Thoracic aorta (tissue), 2 donors: Measurements from ENCODE around the gene TEDC2. TPM values are rescaled to one million over a fixed set of nuclear protein-coding genes. Genes with fewer than 3 reads are reported as not detected.

ENCODE experiments used
- ATAC-seq: fragments of 150-250 bp; one replicate; pipeline ENCODE4 v1.8.0; 2017; ENCODE audit warnings: low read depth; ENCODE audit not compliant: insufficient number of reproducible peaks, low FRiP score
- DNase-seq: peaks from one replicate; pipeline ENCODE4 v3.0.0-alpha.2; 2020; ENCODE audit warnings: low spot score
- H3K27ac ChIP-seq, 2 donors: fragments of 200-600 bp; sonication (generic); 1 replicate in 1 of 2; 2 replicates in 1 of 2; pipeline ENCODE4 v1.5.1; 2016; ENCODE audit warnings: mild to moderate bottlenecking in 2 of 2, moderate library complexity in 2 of 2
- H3K27me3 ChIP-seq: fragments of 200-600 bp; sonication (generic); replicated peaks from 2 replicates; pipeline ENCODE4 v1.6.0; 2016; ENCODE audit warnings: mild to moderate bottlenecking; ENCODE audit not compliant: insufficient read depth
- H3K36me3 ChIP-seq: fragments of 200-600 bp; sonication (generic); one replicate; pipeline ENCODE4 v1.5.1; 2016
- H3K4me1 ChIP-seq, 2 donors: fragments of 200-600 bp; sonication (generic); 1 replicate in 1 of 2; 2 replicates in 1 of 2; pipeline versions ENCODE4 v1.5.1 to v1.6.0; 2016; ENCODE audit warnings: low read depth in 2 of 2, mild to moderate bottlenecking in 1 of 2; ENCODE audit not compliant: control insufficient read depth in 1 of 2
- H3K4me3 ChIP-seq: fragments of 200-600 bp; sonication (generic); 2 replicates; pipeline ENCODE4 v1.5.1; 2016; ENCODE audit warnings: mild to moderate bottlenecking
- H3K9me3 ChIP-seq: fragments of 200-600 bp; sonication (generic); 2 replicates; pipeline ENCODE4 v1.5.1; 2016
- total RNA-seq, 2 donors: library from RNA; depleted of rRNA; stranded (reverse); fragments of >200 nt; gene quantifications; one replicate each; pipeline versions ENCODE4 v1.1.0 to v1.2.3, GENCODE V29; 2016
- TF ChIP-seq, protein P1 (sequence below): fragments of 200-600 bp; sonication (generic); IDR thresholded peaks from one replicate; pipeline ENCODE4 v1.5.1; 2019; ENCODE audit warnings: antibody characterized with exemption

Gene TEDC2
- total RNA-seq, 2 donors from 2014 or later = 0.27 TPM; not detected in 1

DNA sequence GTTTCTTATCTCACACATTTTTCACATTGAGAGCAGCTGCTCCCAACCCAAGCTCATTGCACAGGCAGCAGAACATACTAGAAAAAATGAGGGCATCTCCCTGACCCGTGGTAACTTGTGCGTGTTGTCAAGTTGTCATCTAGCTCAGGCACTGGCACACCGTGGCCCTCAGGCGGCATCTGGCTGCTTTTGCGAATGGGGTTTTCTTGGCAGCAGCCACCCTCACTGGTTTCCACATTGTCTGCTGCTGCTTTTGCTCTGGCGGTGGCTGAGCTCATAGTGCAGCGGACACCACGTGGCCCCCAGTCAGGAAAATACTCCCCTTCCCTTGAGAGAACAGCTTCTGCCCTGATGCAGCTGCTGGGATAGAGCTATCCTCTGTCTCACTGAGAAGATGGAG, 9.4 kb upstream of the TEDC2 start:
- DNase-seq (no peak), ATAC-seq (no peak)
- no peaks in the 10 kb centered on the region for H3K9me3 ChIP-seq
- H3K4me1 ChIP-seq = no peaks in the 10 kb centered on the region
- TF ChIP-seq, protein P1, sequence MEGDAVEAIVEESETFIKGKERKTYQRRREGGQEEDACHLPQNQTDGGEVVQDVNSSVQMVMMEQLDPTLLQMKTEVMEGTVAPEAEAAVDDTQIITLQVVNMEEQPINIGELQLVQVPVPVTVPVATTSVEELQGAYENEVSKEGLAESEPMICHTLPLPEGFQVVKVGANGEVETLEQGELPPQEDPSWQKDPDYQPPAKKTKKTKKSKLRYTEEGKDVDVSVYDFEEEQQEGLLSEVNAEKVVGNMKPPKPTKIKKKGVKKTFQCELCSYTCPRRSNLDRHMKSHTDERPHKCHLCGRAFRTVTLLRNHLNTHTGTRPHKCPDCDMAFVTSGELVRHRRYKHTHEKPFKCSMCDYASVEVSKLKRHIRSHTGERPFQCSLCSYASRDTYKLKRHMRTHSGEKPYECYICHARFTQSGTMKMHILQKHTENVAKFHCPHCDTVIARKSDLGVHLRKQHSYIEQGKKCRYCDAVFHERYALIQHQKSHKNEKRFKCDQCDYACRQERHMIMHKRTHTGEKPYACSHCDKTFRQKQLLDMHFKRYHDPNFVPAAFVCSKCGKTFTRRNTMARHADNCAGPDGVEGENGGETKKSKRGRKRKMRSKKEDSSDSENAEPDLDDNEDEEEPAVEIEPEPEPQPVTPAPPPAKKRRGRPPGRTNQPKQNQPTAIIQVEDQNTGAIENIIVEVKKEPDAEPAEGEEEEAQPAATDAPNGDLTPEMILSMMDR = no peak
- no peak overlapping the region for H3K27ac ChIP-seq
- H3K27me3 ChIP-seq = no peaks in the 10 kb centered on the region
- H3K4me3 ChIP-seq = no peak overlapping the region
- H3K36me3 ChIP-seq = no peaks in the 10 kb centered on the region

DNA sequence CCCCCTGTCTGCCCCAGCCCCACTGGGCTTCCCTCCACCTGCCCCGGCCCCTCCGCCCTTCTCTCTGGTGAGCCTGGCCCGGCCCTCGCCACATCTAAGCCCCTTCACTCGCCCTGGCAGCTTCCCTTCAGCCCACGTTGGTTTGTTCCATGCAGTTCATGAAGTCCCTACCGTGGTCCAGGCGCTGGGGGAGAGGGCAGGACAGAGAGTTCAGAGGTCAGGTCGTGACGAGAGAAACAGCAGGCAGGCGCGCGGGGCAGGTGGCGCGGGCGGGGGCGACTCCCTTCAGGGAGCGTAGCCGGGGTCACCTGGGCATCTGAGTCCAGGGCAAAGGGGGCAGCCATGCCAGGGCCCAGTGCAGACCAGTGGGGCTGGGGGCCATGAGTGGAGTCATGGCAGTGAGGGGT, 8.9 kb upstream of the TEDC2 start:
- TF ChIP-seq, protein P1 = no peak
- Histone ChIP-seq H3K4me3 (no peak overlapping the region), H3K27me3 (no peaks in the 10 kb centered on the region), H3K36me3 (no peaks in the 10 kb centered on the region), H3K27ac (no peak overlapping the region), H3K9me3 (no peaks in the 10 kb centered on the region), H3K4me1 (no peaks in the 10 kb centered on the region)
- ATAC-seq = no peak
- DNase-seq = no peak

DNA sequence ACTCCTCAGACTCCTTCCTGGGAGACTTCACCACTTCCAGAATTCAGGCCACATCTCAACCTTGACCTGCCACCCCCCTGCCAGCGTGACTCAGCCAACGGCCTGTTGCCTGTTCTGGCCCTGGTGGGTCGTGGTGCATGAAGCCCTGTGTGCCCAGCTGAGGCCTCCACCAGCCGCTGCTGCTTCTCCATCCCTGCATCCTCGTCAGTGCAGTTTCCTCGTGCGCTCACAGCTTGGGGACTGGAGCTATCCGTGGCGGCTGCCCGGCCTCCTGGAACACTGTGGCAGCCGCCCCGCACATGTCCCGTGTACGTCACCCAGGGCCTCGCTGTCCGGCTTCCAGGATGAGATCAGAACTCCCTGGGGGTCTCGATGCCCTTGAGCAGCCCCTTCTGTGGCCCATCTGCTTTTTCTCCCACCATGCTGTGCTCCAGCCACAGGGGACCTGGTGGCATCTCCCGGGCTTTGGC, 8.0 kb upstream of the TEDC2 start:
- Histone ChIP-seq H3K9me3 (no peaks in the 10 kb centered on the region), H3K36me3 (no peaks in the 10 kb centered on the region), H3K27ac (no peak overlapping the region), H3K4me1 (no peaks in the 10 kb centered on the region), H3K4me3 (no peak overlapping the region), H3K27me3 (no peaks in the 10 kb centered on the region)
- ATAC-seq = no peak
- no peak for DNase-seq
- TF ChIP-seq, protein P1 = no peak

DNA sequence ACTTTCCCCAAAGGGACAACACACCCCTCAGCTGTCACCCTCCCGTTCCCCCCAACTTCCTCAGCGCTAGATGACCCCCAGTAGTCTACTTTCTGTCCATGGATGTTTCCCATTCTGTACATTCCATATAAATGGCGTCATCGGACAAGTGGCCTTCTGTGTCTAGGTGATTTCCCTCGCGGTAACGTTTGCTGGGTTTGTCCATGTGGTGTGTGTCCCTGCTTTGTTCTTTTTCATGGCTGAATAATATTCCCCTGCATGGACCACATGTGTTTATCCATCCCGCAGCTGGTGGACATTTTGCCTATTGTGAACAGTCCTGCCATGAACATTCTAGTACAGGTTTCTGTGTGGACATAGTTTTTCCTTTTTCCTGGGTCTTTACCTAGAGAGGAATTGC, 7.3 kb upstream of the TEDC2 start:
- TF ChIP-seq, protein P1 = no peak
- H3K36me3 ChIP-seq = no peaks in the 10 kb centered on the region

DNA sequence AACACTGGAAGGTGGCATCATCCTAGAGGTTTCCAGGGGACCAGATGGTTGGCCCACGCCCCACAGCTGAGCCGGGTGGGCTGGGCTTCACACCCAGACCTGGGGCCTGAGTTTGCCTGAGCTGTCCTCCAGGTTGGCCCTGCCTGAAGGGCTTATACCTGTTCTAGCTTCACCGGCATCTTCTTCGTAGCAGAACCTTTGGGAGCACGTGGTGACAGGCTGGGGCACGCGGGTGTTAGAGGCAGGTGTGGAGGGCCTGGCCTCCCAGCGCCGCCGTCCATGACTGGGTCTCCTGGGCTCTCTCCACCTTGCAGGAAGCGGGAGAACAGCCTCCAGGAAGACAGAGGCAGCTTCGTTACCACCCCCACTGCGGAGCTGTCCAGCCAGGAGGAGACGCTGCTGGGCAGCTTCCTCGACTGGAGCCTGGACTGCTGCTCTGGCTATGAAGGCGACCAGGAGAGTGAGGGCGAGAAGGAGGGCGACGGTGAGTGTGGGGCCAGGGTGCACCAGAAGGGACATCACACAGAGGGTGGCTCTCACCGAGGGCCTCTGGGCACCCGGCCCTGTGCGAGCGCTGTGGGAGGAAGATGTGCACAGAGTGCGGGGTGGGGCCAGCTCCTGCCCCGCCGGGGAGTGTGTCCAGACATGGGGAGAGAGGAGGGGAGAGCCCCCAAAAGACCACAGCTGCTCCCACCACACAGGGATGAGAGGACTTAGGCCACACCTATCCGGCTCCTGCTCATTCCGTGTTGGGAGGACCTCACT, 4.6 kb upstream of the TEDC2 start:
- TF ChIP-seq, protein P1 = no peak
- H3K36me3 ChIP-seq = no peaks in the 10 kb centered on the region
- no peaks in the 10 kb centered on the region for H3K27me3 ChIP-seq
- H3K9me3 ChIP-seq = no peaks in the 10 kb centered on the region
- peaks cover 0 to 11% of the 10 kb centered on the region in 2 donors for H3K4me1 ChIP-seq
- H3K4me3 ChIP-seq = no peak overlapping the region
- no peak for DNase-seq
- ATAC-seq = no peak
- no peak overlapping the region for H3K27ac ChIP-seq

More for the DNA sequence above, 7.3 kb upstream of the TEDC2 start:
- Histone ChIP-seq H3K9me3 (no peaks in the 10 kb centered on the region), H3K27me3 (no peaks in the 10 kb centered on the region), H3K4me3 (no peak overlapping the region), H3K4me1 (no peaks in the 10 kb centered on the region), H3K27ac (no peak overlapping the region)
- no peak for ATAC-seq
- DNase-seq = no peak
